IPS-18a (cell line): ENCODE results near the gene TSC22D4.

Experiments
- H3K27ac ChIP-seq: one replicate; pipeline ENCODE4 v1.5.1; 2013; ENCODE audit warnings: low read length
- H3K27me3 ChIP-seq: one replicate; pipeline ENCODE4 v1.6.1; 2013; ENCODE audit warnings: mild to moderate bottlenecking, low read length; ENCODE audit not compliant: control insufficient read depth, insufficient read depth
- H3K36me3 ChIP-seq: one replicate; pipeline ENCODE4 v1.6.1; 2013; ENCODE audit warnings: low read depth, low read length; ENCODE audit not compliant: control insufficient read depth
- H3K4me1 ChIP-seq: one replicate; pipeline ENCODE4 v1.6.1; 2013; ENCODE audit warnings: low read depth, low read length; ENCODE audit not compliant: control insufficient read depth
- H3K4me3 ChIP-seq: one replicate; pipeline ENCODE4 v1.5.1; 2013; ENCODE audit warnings: low read length
- H3K9ac ChIP-seq: one replicate; pipeline ENCODE4 v1.6.1; 2013; ENCODE audit warnings: mild to moderate bottlenecking, low read length, moderate library complexity
- H3K9me3 ChIP-seq: one replicate; pipeline ENCODE4 v1.6.1; 2013; ENCODE audit warnings: low read depth, low read length; ENCODE audit not compliant: control insufficient read depth

The TSC22D4 gene

GRCh38 chr7:100482728-100483089 lies 3.7 kb upstream of the TSC22D4 start:
- Histone ChIP-seq H3K27ac (no peak overlapping the region), H3K9me3 (no peaks in the 10 kb centered on the region), H3K36me3 (no peaks in the 10 kb centered on the region), H3K9ac (no peak overlapping the region), H3K4me1 (peaks cover 14% of the 10 kb centered on the region), H3K4me3 (peak overlapping the region; percentile 78), H3K27me3 (no peaks in the 10 kb centered on the region)

DNA sequence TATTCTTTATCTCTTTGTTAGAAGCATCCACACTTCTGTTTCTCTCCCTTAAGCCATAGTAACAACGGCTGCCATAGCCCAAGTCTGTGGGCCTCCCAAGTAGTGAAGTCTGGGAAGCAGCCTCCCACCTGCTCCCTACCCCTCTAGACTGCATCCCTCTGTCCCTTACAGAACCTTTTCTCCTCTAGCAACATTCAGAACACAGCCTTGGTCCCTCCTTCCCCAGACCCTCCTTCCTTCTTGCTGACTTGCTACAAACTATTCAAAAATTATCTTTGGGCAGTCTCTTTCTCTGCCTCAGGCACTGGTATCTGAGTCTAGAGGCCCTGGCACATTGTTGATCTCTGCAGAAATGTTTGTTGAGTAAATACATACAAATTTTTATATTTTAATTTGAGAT lies 2.5 kb upstream of the TSC22D4 start:
- Histone ChIP-seq H3K4me1 (peaks cover 11% of the 10 kb centered on the region), H3K9ac (no peak overlapping the region), H3K9me3 (no peaks in the 10 kb centered on the region), H3K27ac (no peak overlapping the region), H3K4me3 (no peak overlapping the region), H3K27me3 (no peaks in the 10 kb centered on the region), H3K36me3 (no peaks in the 10 kb centered on the region)

GRCh38 chr7:100477871-100478267 lies 1.1 kb downstream of the TSC22D4 start:
- no peak overlapping the region for H3K27ac ChIP-seq
- H3K27me3 ChIP-seq = no peaks in the 10 kb centered on the region
- peaks cover 7% of the 10 kb centered on the region for H3K4me1 ChIP-seq
- H3K9ac ChIP-seq = no peak overlapping the region
- H3K4me3 ChIP-seq = peak overlapping the region; percentile 71
- no peaks in the 10 kb centered on the region for H3K9me3 ChIP-seq
- no peaks in the 10 kb centered on the region for H3K36me3 ChIP-seq

DNA sequence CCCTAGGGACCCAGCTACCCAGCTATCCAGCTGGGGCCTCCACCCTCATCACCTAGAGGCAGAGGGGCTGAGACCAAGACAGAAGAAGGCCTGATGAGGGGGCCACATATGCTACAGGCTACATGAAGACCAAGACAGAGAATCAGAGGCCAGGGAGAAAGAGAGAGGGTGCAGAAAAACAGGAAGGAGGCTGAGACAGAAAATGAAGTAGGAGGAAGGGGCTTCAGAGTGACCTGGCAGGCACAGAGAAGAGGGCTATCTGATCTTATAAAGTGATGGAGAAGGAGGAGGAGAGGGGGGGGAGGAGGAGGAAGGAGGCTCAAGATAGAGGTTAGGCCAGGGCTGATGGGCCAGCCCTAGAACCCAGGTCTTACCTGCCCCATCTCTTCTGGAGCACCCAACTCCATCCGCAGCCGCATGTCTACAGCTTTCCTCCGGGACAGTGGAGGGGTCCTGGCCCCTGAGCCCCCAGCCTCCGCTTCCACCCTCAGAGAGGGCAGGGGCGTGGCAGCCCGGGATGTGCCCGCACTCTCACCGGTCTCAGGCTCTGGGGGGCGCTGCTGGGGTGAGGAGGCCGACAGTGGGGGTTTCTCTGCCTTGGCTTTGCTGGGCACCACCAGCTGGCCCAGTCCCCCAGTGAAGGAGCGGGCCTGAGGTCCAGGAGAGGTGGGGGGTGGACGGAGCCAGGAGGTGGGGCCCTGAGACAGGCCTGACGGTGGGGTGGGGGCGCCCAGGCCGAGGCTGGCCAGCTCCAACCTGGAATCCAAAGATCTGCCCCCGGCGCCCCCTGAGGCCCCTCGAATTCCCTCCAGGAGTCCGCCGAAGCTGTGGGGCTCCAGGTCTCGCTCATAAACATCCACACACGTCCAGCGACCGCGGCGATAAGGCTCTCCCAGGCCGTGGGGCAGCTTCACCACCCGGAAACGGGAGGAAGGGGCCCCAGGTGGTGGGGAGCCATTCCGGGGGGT lies 1.8 kb downstream of the TSC22D4 start:
- no peak overlapping the region for H3K4me3 ChIP-seq
- H3K9me3 ChIP-seq = no peaks in the 10 kb centered on the region
- no peaks in the 10 kb centered on the region for H3K36me3 ChIP-seq
- H3K4me1 ChIP-seq = peaks cover 9% of the 10 kb centered on the region
- no peak overlapping the region for H3K9ac ChIP-seq
- no peak overlapping the region for H3K27ac ChIP-seq
- no peaks in the 10 kb centered on the region for H3K27me3 ChIP-seq

- no peak overlapping the region for H3K9ac ChIP-seq
- no peaks in the 10 kb centered on the region for H3K9me3 ChIP-seq
- peaks cover 9% of the 10 kb centered on the region for H3K4me1 ChIP-seq
- no peaks in the 10 kb centered on the region for H3K27me3 ChIP-seq
- no peaks in the 10 kb centered on the region for H3K36me3 ChIP-seq
- H3K27ac ChIP-seq = no peak overlapping the region
- H3K4me3 ChIP-seq = no peak overlapping the region
Observed at GRCh38 chr7:100476101-100476780, 2.8 kb downstream of the TSC22D4 start.

DNA sequence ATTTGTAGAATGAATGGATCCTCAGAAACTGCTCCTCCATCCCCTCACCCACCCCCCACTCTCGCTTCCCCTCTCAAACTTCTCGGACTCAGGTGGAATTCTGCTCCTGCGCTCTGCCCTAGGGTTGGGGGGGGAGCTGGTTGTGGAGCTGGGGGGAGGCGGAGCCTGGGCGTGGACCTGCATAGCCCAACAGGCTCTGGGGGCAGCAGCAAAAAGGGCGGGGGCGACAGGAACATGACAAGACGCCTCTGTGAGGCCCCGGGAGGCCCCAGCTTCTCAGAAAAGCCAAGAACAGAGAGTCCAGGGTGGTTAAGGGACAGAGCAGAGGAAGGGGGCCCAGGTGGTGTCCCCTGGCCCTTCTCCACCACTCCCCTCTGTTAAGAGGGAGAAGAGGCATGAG lies 3.5 kb downstream of the TSC22D4 start:
- no peak overlapping the region for H3K4me3 ChIP-seq
- H3K4me1 ChIP-seq = peaks cover 9% of the 10 kb centered on the region
- H3K36me3 ChIP-seq = no peaks in the 10 kb centered on the region
- no peaks in the 10 kb centered on the region for H3K27me3 ChIP-seq
- no peak overlapping the region for H3K27ac ChIP-seq
- H3K9ac ChIP-seq = no peak overlapping the region
- H3K9me3 ChIP-seq = no peaks in the 10 kb centered on the region

GRCh38 chr7:100472854-100473499 lies 6.0 kb downstream of the TSC22D4 start:
- H3K9me3 ChIP-seq = no peaks in the 10 kb centered on the region
- no peaks in the 10 kb centered on the region for H3K36me3 ChIP-seq
- H3K4me3 ChIP-seq = no peak overlapping the region
- no peaks in the 10 kb centered on the region for H3K27me3 ChIP-seq
- no peak overlapping the region for H3K9ac ChIP-seq
- peaks cover 9% of the 10 kb centered on the region for H3K4me1 ChIP-seq
- H3K27ac ChIP-seq = no peak overlapping the region

GRCh38 chr7:100472121-100472851 lies 6.7 kb downstream of the TSC22D4 start:
- H3K27me3 ChIP-seq = no peaks in the 10 kb centered on the region
- H3K4me3 ChIP-seq = no peak overlapping the region
- no peak overlapping the region for H3K27ac ChIP-seq
- H3K9ac ChIP-seq = no peak overlapping the region
- H3K9me3 ChIP-seq = no peaks in the 10 kb centered on the region
- H3K36me3 ChIP-seq = no peaks in the 10 kb centered on the region
- peaks cover 9% of the 10 kb centered on the region for H3K4me1 ChIP-seq

- no peak overlapping the region for H3K27ac ChIP-seq
- H3K27me3 ChIP-seq = no peaks in the 10 kb centered on the region
- no peaks in the 10 kb centered on the region for H3K9me3 ChIP-seq
- H3K4me1 ChIP-seq = peaks cover 8% of the 10 kb centered on the region
- no peaks in the 10 kb centered on the region for H3K36me3 ChIP-seq
- no peak overlapping the region for H3K4me3 ChIP-seq
- H3K9ac ChIP-seq = no peak overlapping the region
Observed at GRCh38 chr7:100471021-100471420, 8.0 kb downstream of the TSC22D4 start.

DNA sequence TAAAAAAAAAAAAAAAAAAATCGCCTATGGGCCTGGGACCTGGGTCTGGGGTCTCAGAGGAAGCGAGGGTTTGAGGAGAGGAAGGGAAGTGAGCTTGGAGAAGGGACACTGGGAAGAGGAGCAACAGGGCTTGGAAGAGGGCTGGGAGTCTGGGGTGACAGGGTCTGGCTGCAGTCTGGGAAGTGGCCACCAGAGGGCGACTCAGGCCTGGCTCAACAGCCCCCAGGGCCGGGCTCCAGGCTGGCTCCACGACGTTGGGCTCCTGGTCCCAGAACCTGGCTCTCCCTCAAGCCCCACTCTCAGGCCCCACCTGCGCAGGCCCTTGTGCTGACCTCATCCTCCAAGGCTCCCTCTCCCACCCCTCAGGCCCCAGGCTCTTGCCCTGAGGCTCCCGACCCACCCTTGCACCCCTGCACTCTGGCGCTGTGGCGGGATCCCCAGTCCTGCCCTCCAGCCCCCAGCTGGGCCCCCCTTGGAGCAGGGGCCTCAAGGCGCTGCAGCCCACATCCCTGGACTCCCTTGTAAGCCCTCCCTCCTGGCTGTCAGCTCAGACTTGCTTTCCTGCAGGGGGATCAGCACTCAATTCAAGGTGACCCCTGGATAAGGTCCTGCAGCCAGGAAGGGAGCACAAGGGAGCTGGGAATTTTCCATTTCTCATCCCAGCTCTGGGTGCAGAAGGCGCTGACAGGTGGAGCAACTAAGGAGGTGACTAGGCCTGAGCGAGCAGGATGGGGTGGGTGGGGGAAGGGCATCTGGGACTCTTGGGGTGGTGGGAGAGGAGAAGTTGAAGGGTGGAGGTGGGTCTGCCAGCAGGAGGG lies 9.6 kb downstream of the TSC22D4 start:
- no peaks in the 10 kb centered on the region for H3K9me3 ChIP-seq
- no peak overlapping the region for H3K9ac ChIP-seq
- H3K27ac ChIP-seq = no peak overlapping the region
- H3K4me1 ChIP-seq = peaks cover 5% of the 10 kb centered on the region
- no peaks in the 10 kb centered on the region for H3K36me3 ChIP-seq
- H3K27me3 ChIP-seq = no peaks in the 10 kb centered on the region
- H3K4me3 ChIP-seq = no peak overlapping the region
